GM12878 (cell line): ENCODE measurements around the gene TBC1D9B. TPM values are rescaled to one million over a fixed set of nuclear protein-coding genes. Genes with fewer than 3 reads are reported as not detected.
A peak's percentile ranks its signal among the peaks of the same experiment; 100 is the strongest.

Experiments
- BMI1 ChIP-seq: fragments of 450-650 bp; IDR thresholded peaks from 2 replicates; pipeline ENCODE4 v1.6.1; 2016; ENCODE audit warnings: mild to moderate bottlenecking, moderate library complexity, borderline replicate concordance
- CEBPB ChIP-seq, 2 experiments: fragments of 150-350 bp in 1 of 2; IDR thresholded peaks; 2 replicates each; pipeline ENCODE4 v1.6.1; 2012 to 2014; ENCODE audit warnings: low read depth in 2 of 2, low read length in 2 of 2, borderline replicate concordance in 1 of 2, inconsistent platforms in 1 of 2
- DPF2 ChIP-seq: fragments of 450-650 bp; IDR thresholded peaks from 2 replicates; pipeline ENCODE4 v1.6.1; 2017; ENCODE audit warnings: mild to moderate bottlenecking
- ETV6 ChIP-seq, 2 experiments: fragments of 450-650 bp in 1 of 2; IDR thresholded peaks in 1 of 2; conservative IDR thresholded peaks in 1 of 2; 2 replicates each; pipeline ENCODE4 v1.6.1; 2014; ENCODE audit warnings: antibody characterized with exemption in 1 of 2, borderline replicate concordance in 1 of 2, low read depth in 1 of 2, mild to moderate bottlenecking in 1 of 2, moderate library complexity in 1 of 2
- EZH2 ChIP-seq: IDR thresholded peaks from 2 replicates; pipeline ENCODE4 v1.6.1; 2012; ENCODE audit warnings: low read depth, mild to moderate bottlenecking, control low read depth, inconsistent platforms, low read length, borderline replicate concordance; ENCODE audit not compliant: control insufficient read depth
- HCFC1 ChIP-seq: fragments of 150-350 bp; IDR thresholded peaks from 2 replicates; pipeline ENCODE4 v1.6.1; 2014; ENCODE audit warnings: low read length
- IKZF1 ChIP-seq: fragments of 450-650 bp; conservative IDR thresholded peaks from 2 replicates; pipeline ENCODE4 v1.6.1; 2017; ENCODE audit warnings: antibody characterized with exemption, mild to moderate bottlenecking
- IKZF2 ChIP-seq, 2 experiments: fragments of 450-650 bp; IDR thresholded peaks; 2 replicates each; pipeline ENCODE4 v1.6.1; 2017; ENCODE audit warnings: mild to moderate bottlenecking in 2 of 2, moderate library complexity in 2 of 2
- MXI1 ChIP-seq: fragments of 150-350 bp; IDR thresholded peaks from 2 replicates; pipeline ENCODE4 v1.6.1; 2011; ENCODE audit warnings: low read depth, mild to moderate bottlenecking, inconsistent platforms, low read length, improper control_type of control experiment
- PAX8 ChIP-seq: fragments of 450-650 bp; IDR thresholded peaks from 2 replicates; pipeline ENCODE4 v1.6.1; 2017; ENCODE audit warnings: mild to moderate bottlenecking, moderate library complexity
- POLR2A ChIP-seq: IDR thresholded peaks from 2 replicates; pipeline ENCODE4 v1.6.1; 2011; ENCODE audit warnings: low read depth, mild to moderate bottlenecking, low read length
- RCOR1 ChIP-seq: conservative IDR thresholded peaks from 2 replicates; pipeline ENCODE4 v1.6.1; 2012; ENCODE audit warnings: low read depth, low read length, improper control_type of control experiment
- SMAD5 ChIP-seq: IDR thresholded peaks from 2 replicates; pipeline ENCODE4 v1.6.1; 2016; ENCODE audit warnings: antibody characterized with exemption, low read depth
- TCF7 ChIP-seq: IDR thresholded peaks from 2 replicates; pipeline ENCODE4 v1.6.1; 2014; ENCODE audit warnings: antibody characterized with exemption, borderline replicate concordance
- ZNF274 ChIP-seq: IDR thresholded peaks from one replicate; pipeline ENCODE4 v1.8.0; 2011; ENCODE audit not compliant: insufficient read length, insufficient read depth
- polyA plus RNA-seq, 11 experiments: library from polyadenylated mRNA; depleted of rRNA in 4 of 11; unstranded in 6 of 11; stranded (reverse) in 5 of 11; fragments of >200 nt; fragmentation: Nextera tagmentation in 4 of 11; fragmentation: Illumina TruSeq in 1 of 11; extraction: Ambion mirVana in 4 of 11; extraction: Trizol in 1 of 11; gene quantifications; 1 replicate in 1 of 11; 2 replicates in 10 of 11; pipeline versions ENCODE4 v1.2.1 to v1.2.3, GENCODE V29; 2011 to 2016; ENCODE audit warnings: inconsistent platforms in 2 of 11, missing spikeins in 2 of 11, low read depth in 1 of 11
- total RNA-seq, 4 experiments: library from RNA; depleted of rRNA in 3 of 4; stranded (reverse); fragments of >200 nt in 3 of 4; fragmentation: Illumina TruSeq in 1 of 4; extraction: Trizol in 1 of 4; gene quantifications; 2 replicates each; pipeline versions ENCODE4 v1.2.1 to v1.2.3, GENCODE V29; 2013 to 2021
- TF ChIP-seq, protein P1 (sequence below): IDR thresholded peaks from 2 replicates; pipeline ENCODE4 v1.6.1; 2012; ENCODE audit warnings: low read depth, low read length, improper control_type of control experiment
- TF ChIP-seq, protein P2 (sequence below): fragments of 450-650 bp; IDR thresholded peaks from 2 replicates; pipeline ENCODE4 v1.6.1; 2017; ENCODE audit warnings: antibody characterized with exemption, mild to moderate bottlenecking, moderate library complexity
- TF ChIP-seq, protein P3 (sequence below): fragments of 450-650 bp; IDR thresholded peaks from 2 replicates; pipeline ENCODE4 v1.6.1; 2018; ENCODE audit warnings: mild to moderate bottlenecking, low read depth, moderate library complexity; ENCODE audit not compliant: partially characterized antibody
- TF ChIP-seq, protein P4 (sequence below): fragments of 450-650 bp; IDR thresholded peaks from 2 replicates; pipeline ENCODE4 v1.6.1; 2016; ENCODE audit warnings: mild to moderate bottlenecking
- TF ChIP-seq, protein P5 (sequence below): IDR thresholded peaks from 2 replicates; pipeline ENCODE4 v1.6.1; 2011; ENCODE audit warnings: borderline replicate concordance, low read depth, mild to moderate bottlenecking, moderate library complexity, mixed read lengths, low read length; ENCODE audit not compliant: insufficient read depth; ENCODE audit errors: extremely low read length

The TBC1D9B gene
- total and polyA plus RNA-seq, 10 of the 15 experiments (the other 5 are each of a cell fraction or from before 2014, with no cell fraction given) = 4.0 to 74.2 (median 34.6) TPM

DNA sequence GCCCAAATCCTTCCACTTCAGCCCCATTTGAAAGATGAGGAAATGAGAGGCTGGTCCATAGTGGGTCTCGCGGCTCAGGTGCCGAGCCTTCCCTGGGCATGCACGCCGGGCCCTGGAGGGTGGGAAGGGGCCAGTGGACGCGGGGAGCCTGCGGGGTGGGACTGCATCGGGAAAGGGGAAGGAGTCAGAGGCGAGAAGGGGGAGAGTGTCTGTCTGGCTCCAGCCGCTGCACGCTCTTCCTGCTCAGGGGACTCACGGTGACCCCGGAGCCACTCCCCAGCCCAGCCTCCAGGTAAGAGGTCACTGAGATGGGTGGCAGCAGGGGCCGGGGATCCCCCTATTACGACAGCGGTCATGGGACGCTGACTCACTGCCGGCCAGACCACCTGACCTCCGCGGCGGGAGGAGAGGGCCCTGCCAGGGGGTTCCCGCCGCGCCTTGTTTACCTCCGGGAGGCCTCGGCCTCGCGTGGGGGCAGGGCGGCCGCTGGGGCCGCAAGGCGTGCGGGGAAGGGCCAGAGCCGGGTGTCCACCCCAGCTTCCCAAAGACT lies 88.9 kb downstream of the TBC1D9B start (continued):
- TF ChIP-seq, protein P1, sequence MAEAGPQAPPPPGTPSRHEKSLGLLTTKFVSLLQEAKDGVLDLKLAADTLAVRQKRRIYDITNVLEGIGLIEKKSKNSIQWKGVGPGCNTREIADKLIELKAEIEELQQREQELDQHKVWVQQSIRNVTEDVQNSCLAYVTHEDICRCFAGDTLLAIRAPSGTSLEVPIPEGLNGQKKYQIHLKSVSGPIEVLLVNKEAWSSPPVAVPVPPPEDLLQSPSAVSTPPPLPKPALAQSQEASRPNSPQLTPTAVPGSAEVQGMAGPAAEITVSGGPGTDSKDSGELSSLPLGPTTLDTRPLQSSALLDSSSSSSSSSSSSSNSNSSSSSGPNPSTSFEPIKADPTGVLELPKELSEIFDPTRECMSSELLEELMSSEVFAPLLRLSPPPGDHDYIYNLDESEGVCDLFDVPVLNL = peak; percentile 61
- TF ChIP-seq MXI1 = no peak
- TF ChIP-seq IKZF2 (IDR thresholded peaks at IDR 0.05) = peak; percentile 33 to 50; a peak in 3 of 4 replicates
- TF ChIP-seq TCF7 = no peak
- no peak; the same call in 1 of the 2 replicates for TF ChIP-seq DPF2
- TF ChIP-seq IKZF1 = peak; percentile 69; the same call in 1 of the 2 replicates
- TF ChIP-seq POLR2A = peak; percentile 81
- no peak for TF ChIP-seq HCFC1
- TF ChIP-seq, protein P2, sequence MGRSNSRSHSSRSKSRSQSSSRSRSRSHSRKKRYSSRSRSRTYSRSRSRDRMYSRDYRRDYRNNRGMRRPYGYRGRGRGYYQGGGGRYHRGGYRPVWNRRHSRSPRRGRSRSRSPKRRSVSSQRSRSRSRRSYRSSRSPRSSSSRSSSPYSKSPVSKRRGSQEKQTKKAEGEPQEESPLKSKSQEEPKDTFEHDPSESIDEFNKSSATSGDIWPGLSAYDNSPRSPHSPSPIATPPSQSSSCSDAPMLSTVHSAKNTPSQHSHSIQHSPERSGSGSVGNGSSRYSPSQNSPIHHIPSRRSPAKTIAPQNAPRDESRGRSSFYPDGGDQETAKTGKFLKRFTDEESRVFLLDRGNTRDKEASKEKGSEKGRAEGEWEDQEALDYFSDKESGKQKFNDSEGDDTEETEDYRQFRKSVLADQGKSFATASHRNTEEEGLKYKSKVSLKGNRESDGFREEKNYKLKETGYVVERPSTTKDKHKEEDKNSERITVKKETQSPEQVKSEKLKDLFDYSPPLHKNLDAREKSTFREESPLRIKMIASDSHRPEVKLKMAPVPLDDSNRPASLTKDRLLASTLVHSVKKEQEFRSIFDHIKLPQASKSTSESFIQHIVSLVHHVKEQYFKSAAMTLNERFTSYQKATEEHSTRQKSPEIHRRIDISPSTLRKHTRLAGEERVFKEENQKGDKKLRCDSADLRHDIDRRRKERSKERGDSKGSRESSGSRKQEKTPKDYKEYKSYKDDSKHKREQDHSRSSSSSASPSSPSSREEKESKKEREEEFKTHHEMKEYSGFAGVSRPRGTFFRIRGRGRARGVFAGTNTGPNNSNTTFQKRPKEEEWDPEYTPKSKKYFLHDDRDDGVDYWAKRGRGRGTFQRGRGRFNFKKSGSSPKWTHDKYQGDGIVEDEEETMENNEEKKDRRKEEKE = no peak
- no peak for TF ChIP-seq ETV6 (conservative IDR thresholded peaks at IDR 0.05 in 1 of 2, IDR thresholded peaks at IDR 0.05 in 1 of 2; ENCODE audit: borderline replicate concordance in 1 of 2, low read depth in 1 of 2)
- TF ChIP-seq ZNF274 = no peak
- TF ChIP-seq, protein P3, sequence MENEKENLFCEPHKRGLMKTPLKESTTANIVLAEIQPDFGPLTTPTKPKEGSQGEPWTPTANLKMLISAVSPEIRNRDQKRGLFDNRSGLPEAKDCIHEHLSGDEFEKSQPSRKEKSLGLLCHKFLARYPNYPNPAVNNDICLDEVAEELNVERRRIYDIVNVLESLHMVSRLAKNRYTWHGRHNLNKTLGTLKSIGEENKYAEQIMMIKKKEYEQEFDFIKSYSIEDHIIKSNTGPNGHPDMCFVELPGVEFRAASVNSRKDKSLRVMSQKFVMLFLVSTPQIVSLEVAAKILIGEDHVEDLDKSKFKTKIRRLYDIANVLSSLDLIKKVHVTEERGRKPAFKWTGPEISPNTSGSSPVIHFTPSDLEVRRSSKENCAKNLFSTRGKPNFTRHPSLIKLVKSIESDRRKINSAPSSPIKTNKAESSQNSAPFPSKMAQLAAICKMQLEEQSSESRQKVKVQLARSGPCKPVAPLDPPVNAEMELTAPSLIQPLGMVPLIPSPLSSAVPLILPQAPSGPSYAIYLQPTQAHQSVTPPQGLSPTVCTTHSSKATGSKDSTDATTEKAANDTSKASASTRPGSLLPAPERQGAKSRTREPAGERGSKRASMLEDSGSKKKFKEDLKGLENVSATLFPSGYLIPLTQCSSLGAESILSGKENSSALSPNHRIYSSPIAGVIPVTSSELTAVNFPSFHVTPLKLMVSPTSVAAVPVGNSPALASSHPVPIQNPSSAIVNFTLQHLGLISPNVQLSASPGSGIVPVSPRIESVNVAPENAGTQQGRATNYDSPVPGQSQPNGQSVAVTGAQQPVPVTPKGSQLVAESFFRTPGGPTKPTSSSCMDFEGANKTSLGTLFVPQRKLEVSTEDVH = no peak
- no peak for TF ChIP-seq RCOR1
- TF ChIP-seq, protein P4, sequence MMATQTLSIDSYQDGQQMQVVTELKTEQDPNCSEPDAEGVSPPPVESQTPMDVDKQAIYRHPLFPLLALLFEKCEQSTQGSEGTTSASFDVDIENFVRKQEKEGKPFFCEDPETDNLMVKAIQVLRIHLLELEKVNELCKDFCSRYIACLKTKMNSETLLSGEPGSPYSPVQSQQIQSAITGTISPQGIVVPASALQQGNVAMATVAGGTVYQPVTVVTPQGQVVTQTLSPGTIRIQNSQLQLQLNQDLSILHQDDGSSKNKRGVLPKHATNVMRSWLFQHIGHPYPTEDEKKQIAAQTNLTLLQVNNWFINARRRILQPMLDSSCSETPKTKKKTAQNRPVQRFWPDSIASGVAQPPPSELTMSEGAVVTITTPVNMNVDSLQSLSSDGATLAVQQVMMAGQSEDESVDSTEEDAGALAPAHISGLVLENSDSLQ = no peak; the same call in 1 of the 2 replicates
- TF ChIP-seq BMI1 = no peak
- no peak for TF ChIP-seq SMAD5
- TF ChIP-seq CEBPB (IDR thresholded peaks at IDR 0.05; ENCODE audit: borderline replicate concordance in 1 of 2, low read depth in 2 of 2, low read length in 2 of 2) = no peak
- TF ChIP-seq, protein P5, sequence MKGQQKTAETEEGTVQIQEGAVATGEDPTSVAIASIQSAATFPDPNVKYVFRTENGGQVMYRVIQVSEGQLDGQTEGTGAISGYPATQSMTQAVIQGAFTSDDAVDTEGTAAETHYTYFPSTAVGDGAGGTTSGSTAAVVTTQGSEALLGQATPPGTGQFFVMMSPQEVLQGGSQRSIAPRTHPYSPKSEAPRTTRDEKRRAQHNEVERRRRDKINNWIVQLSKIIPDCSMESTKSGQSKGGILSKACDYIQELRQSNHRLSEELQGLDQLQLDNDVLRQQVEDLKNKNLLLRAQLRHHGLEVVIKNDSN = peak; percentile 90
- no peak for TF ChIP-seq PAX8
- TF ChIP-seq EZH2 = no peak
